ENCODE data around the gene ZDHHC14.

Gene ZDHHC14

GRCh38 chr6:157534134-157534871 is 153.3 kb downstream of the ZDHHC14 start:
- no peaks in the 10 kb centered on the region for H3K27me3 ChIP-seq (ENCODE audit: control insufficient read depth in 1 of 2, insufficient read depth in 2 of 2, low read length in 2 of 2)
- H3K36me3 ChIP-seq (ENCODE audit: insufficient read depth, low read length), result no peaks in the 10 kb centered on the region
- H3K9ac ChIP-seq (ENCODE audit: low read length), result no peak overlapping the region
- H3K27ac ChIP-seq (ENCODE audit: low read depth, low read length), result no peak overlapping the region
- peaks cover 30% of the 10 kb centered on the region for H3K4me1 ChIP-seq (ENCODE audit: insufficient read depth, low read length)
- H3K4me3 ChIP-seq (ENCODE audit: low read depth in 1 of 2, low read length in 2 of 2), result no peak overlapping the region
- no peaks in the 10 kb centered on the region for H3K9me3 ChIP-seq (ENCODE audit: low read length)

- Histone ChIP-seq H3K27ac (ENCODE audit: low read depth, low read length) (no peak overlapping the region), H3K4me1 (ENCODE audit: insufficient read depth, low read length) (peaks cover 30% of the 10 kb centered on the region), H3K9ac (ENCODE audit: low read length) (no peak overlapping the region), H3K27me3 (ENCODE audit: control insufficient read depth in 1 of 2, insufficient read depth in 2 of 2, low read length in 2 of 2) (no peaks in the 10 kb centered on the region), H3K9me3 (ENCODE audit: low read length) (no peaks in the 10 kb centered on the region), H3K36me3 (ENCODE audit: insufficient read depth, low read length) (no peaks in the 10 kb centered on the region), H3K4me3 (ENCODE audit: low read depth in 1 of 2, low read length in 2 of 2) (no peak overlapping the region)
These were observed 154.0 kb downstream of the ZDHHC14 start for GRCh38 chr6:157534977-157535339.

- Histone ChIP-seq H3K27me3 (ENCODE audit: control insufficient read depth in 1 of 2, insufficient read depth in 2 of 2, low read length in 2 of 2) (no peaks in the 10 kb centered on the region), H3K9me3 (ENCODE audit: low read length) (no peaks in the 10 kb centered on the region), H3K4me1 (ENCODE audit: insufficient read depth, low read length) (peaks cover 30% of the 10 kb centered on the region), H3K27ac (ENCODE audit: low read depth, low read length) (no peak overlapping the region), H3K36me3 (ENCODE audit: insufficient read depth, low read length) (no peaks in the 10 kb centered on the region), H3K4me3 (ENCODE audit: low read depth in 1 of 2, low read length in 2 of 2) (no peak overlapping the region), H3K9ac (ENCODE audit: low read length) (no peak overlapping the region)
These were observed 154.6 kb downstream of the ZDHHC14 start for GRCh38 chr6:157535340-157536222.

- Histone ChIP-seq H3K27ac (ENCODE audit: low read depth, low read length) (no peak overlapping the region), H3K36me3 (ENCODE audit: insufficient read depth, low read length) (no peaks in the 10 kb centered on the region), H3K27me3 (ENCODE audit: control insufficient read depth in 1 of 2, insufficient read depth in 2 of 2, low read length in 2 of 2) (no peaks in the 10 kb centered on the region), H3K9ac (ENCODE audit: low read length) (no peak overlapping the region), H3K4me3 (ENCODE audit: low read depth in 1 of 2, low read length in 2 of 2) (no peak overlapping the region), H3K4me1 (ENCODE audit: insufficient read depth, low read length) (peaks cover 30% of the 10 kb centered on the region), H3K9me3 (ENCODE audit: low read length) (no peaks in the 10 kb centered on the region)
These were observed 155.2 kb downstream of the ZDHHC14 start for GRCh38 chr6:157536223-157536545.

- H3K4me1 ChIP-seq (ENCODE audit: insufficient read depth, low read length), result peaks cover 30% of the 10 kb centered on the region
- no peak overlapping the region for H3K9ac ChIP-seq (ENCODE audit: low read length)
- H3K27me3 ChIP-seq (ENCODE audit: control insufficient read depth in 1 of 2, insufficient read depth in 2 of 2, low read length in 2 of 2), result no peaks in the 10 kb centered on the region
- H3K9me3 ChIP-seq (ENCODE audit: low read length), result no peaks in the 10 kb centered on the region
- H3K36me3 ChIP-seq (ENCODE audit: insufficient read depth, low read length), result no peaks in the 10 kb centered on the region
- no peak overlapping the region for H3K27ac ChIP-seq (ENCODE audit: low read depth, low read length)
- H3K4me3 ChIP-seq (ENCODE audit: low read depth in 1 of 2, low read length in 2 of 2), result no peak overlapping the region
These were observed 156.6 kb downstream of the ZDHHC14 start for GRCh38 chr6:157537556-157537955.

- no peaks in the 10 kb centered on the region for H3K9me3 ChIP-seq (ENCODE audit: low read length)
- no peaks in the 10 kb centered on the region for H3K27me3 ChIP-seq (ENCODE audit: control insufficient read depth in 1 of 2, insufficient read depth in 2 of 2, low read length in 2 of 2)
- H3K27ac ChIP-seq (ENCODE audit: low read depth, low read length), result no peak overlapping the region
- no peak overlapping the region for H3K9ac ChIP-seq (ENCODE audit: low read length)
- peaks cover 30% of the 10 kb centered on the region for H3K4me1 ChIP-seq (ENCODE audit: insufficient read depth, low read length)
- no peak overlapping the region for H3K4me3 ChIP-seq (ENCODE audit: low read depth in 1 of 2, low read length in 2 of 2)
- no peaks in the 10 kb centered on the region for H3K36me3 ChIP-seq (ENCODE audit: insufficient read depth, low read length)
These were observed 157.2 kb downstream of the ZDHHC14 start for GRCh38 chr6:157538168-157538567.

GRCh38 chr6:157538698-157539097 is 157.7 kb downstream of the ZDHHC14 start:
- H3K27ac ChIP-seq (ENCODE audit: low read depth, low read length), result no peak overlapping the region
- no peaks in the 10 kb centered on the region for H3K27me3 ChIP-seq (ENCODE audit: control insufficient read depth in 1 of 2, insufficient read depth in 2 of 2, low read length in 2 of 2)

GRCh38 chr6:157539421-157539822 is 158.4 kb downstream of the ZDHHC14 start:
- H3K4me3 ChIP-seq (ENCODE audit: low read depth in 1 of 2, low read length in 2 of 2), result no peak overlapping the region
- no peaks in the 10 kb centered on the region for H3K9me3 ChIP-seq (ENCODE audit: low read length)
- no peak overlapping the region for H3K9ac ChIP-seq (ENCODE audit: low read length)
- H3K27ac ChIP-seq (ENCODE audit: low read depth, low read length), result no peak overlapping the region
- H3K4me1 ChIP-seq (ENCODE audit: insufficient read depth, low read length), result peaks cover 30% of the 10 kb centered on the region
- no peaks in the 10 kb centered on the region for H3K27me3 ChIP-seq (ENCODE audit: control insufficient read depth in 1 of 2, insufficient read depth in 2 of 2, low read length in 2 of 2)
- no peaks in the 10 kb centered on the region for H3K36me3 ChIP-seq (ENCODE audit: insufficient read depth, low read length)

More at GRCh38 chr6:157538698-157539097, 157.7 kb downstream of the ZDHHC14 start:
- Histone ChIP-seq H3K9me3 (ENCODE audit: low read length) (no peaks in the 10 kb centered on the region), H3K36me3 (ENCODE audit: insufficient read depth, low read length) (no peaks in the 10 kb centered on the region), H3K4me3 (ENCODE audit: low read depth in 1 of 2, low read length in 2 of 2) (no peak overlapping the region), H3K4me1 (ENCODE audit: insufficient read depth, low read length) (peaks cover 30% of the 10 kb centered on the region), H3K9ac (ENCODE audit: low read length) (no peak overlapping the region)

- Histone ChIP-seq H3K4me1 (ENCODE audit: insufficient read depth, low read length) (peaks cover 25% of the 10 kb centered on the region), H3K9ac (ENCODE audit: low read length) (no peak overlapping the region), H3K4me3 (ENCODE audit: low read depth in 1 of 2, low read length in 2 of 2) (no peak overlapping the region), H3K36me3 (ENCODE audit: insufficient read depth, low read length) (no peaks in the 10 kb centered on the region), H3K27ac (ENCODE audit: low read depth, low read length) (no peak overlapping the region), H3K27me3 (ENCODE audit: control insufficient read depth in 1 of 2, insufficient read depth in 2 of 2, low read length in 2 of 2) (no peaks in the 10 kb centered on the region), H3K9me3 (ENCODE audit: low read length) (no peaks in the 10 kb centered on the region)
These were observed 159.1 kb downstream of the ZDHHC14 start for GRCh38 chr6:157539900-157540752.

- no peaks in the 10 kb centered on the region for H3K9me3 ChIP-seq (ENCODE audit: low read length)
- no peak overlapping the region for H3K4me3 ChIP-seq (ENCODE audit: low read depth in 1 of 2, low read length in 2 of 2)
- H3K4me1 ChIP-seq (ENCODE audit: insufficient read depth, low read length), result peaks cover 9% of the 10 kb centered on the region
- no peak overlapping the region for H3K27ac ChIP-seq (ENCODE audit: low read depth, low read length)
- no peaks in the 10 kb centered on the region for H3K27me3 ChIP-seq (ENCODE audit: control insufficient read depth in 1 of 2, insufficient read depth in 2 of 2, low read length in 2 of 2)
- H3K9ac ChIP-seq (ENCODE audit: low read length), result no peak overlapping the region
- H3K36me3 ChIP-seq (ENCODE audit: insufficient read depth, low read length), result no peaks in the 10 kb centered on the region
These were observed 160.8 kb downstream of the ZDHHC14 start for GRCh38 chr6:157541618-157542413.

Data from muscle layer of colon (tissue), 2 donors.